Thoracic aorta endothelial cell (primary cell): ENCODE measurements around the gene HYAL1. TPM values are rescaled to one million over a fixed set of nuclear protein-coding genes. Genes with fewer than 3 reads are reported as not detected.

Source experiments
- total RNA-seq: library from RNA; depleted of rRNA; stranded (reverse); fragments of >200 nt; gene quantifications from 2 replicates; pipeline ENCODE4 v1.2.3, GENCODE V29; 2012

The HYAL1 gene, protein sequence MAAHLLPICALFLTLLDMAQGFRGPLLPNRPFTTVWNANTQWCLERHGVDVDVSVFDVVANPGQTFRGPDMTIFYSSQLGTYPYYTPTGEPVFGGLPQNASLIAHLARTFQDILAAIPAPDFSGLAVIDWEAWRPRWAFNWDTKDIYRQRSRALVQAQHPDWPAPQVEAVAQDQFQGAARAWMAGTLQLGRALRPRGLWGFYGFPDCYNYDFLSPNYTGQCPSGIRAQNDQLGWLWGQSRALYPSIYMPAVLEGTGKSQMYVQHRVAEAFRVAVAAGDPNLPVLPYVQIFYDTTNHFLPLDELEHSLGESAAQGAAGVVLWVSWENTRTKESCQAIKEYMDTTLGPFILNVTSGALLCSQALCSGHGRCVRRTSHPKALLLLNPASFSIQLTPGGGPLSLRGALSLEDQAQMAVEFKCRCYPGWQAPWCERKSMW
- 3.7 and 5.0 TPM in 2 replicates for total RNA-seq

DNA sequence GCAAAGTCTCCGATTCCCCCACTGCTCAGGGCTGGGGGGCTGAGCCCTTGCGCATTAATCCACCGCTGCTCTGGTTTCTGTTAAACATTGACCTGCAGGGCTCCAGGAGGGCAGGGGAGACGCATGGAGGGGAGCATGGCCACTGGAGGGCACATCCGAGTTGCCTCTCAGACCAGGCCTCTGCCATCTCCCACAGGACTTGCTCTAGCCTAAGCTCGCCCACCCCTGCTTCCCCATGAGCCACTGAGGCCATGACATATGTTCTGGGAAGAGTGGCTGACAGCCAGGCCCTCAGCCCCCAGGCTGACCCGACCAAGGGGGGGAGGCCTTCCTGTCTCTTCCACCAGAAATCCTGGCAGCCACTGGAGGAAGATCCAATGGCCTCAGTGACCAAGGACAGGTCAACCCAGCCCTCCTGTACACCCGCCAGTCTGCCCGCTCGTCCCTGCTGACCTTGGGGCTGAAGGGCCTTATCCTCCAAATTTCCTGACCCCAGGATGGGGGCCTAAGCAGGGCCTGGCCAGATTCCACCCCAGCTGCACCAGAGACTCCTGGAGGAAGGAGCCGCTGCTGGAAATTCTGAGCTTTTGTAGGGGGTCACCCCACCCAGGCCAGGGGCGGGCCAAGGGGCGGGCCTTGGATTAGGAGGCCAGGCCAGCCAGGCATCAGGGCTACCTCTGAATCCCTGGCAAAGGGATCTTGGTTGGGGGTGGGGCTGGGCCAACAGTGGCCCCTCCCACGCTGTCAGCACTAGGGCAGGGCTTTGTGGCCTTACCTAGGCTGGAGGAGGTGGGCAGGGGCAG is at the start of gene HYAL1:
Gene HYAL1 (minus strand): TSS at position 562 of the 803 bp plus-strand sequence. CDS start 618 bp downstream, outside the sequence.

GRCh38 chr3:50350527-50351322 is 47.4 kb upstream of the HYAL1 start, which contains the start of the genes CYB561D2 and NPRL2:
CYB561D2 (plus strand) TSS chr3:50350862; CDS start chr3:50351434, 572 bp downstream.
NPRL2 (minus strand) TSS chr3:50350775; CDS start chr3:50350652, 123 bp downstream.

DNA sequence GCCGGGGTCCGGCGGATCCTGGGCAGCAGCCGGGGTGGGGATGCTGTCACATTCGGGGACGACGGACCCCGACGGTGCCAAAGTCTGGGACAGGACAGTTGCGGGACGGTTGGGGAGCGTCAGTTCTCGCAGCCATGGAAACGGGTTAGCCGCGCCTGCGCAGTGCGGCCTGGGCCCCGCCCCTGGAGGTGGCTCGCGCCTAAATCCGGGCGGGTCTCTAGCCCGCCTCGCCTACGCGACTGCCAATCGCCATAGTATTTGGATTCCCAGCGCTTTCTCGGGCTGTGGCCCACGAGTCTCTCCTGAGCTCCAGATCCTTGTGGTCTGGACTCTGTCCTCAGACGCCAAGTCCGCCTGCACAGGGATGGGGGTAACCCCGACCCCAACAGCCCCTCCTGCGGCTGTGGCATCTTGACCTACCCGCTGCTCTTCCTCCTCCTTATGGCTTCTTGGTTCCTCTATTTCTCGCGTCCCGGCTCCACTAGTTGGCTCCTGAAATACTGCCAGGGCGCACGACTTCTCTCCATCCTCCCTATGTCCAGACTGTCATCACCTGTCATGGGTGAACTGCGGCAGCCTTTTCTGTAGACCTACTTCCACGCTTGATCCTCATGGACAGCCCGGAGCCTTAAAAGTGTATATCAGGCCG is 42.3 kb upstream of the HYAL1 start, which contains the start of gene ZMYND10:
Gene ZMYND10 (minus strand): TSS at position 147 of the 649 bp plus-strand sequence. CDS start 153 bp downstream, outside the sequence.

DNA sequence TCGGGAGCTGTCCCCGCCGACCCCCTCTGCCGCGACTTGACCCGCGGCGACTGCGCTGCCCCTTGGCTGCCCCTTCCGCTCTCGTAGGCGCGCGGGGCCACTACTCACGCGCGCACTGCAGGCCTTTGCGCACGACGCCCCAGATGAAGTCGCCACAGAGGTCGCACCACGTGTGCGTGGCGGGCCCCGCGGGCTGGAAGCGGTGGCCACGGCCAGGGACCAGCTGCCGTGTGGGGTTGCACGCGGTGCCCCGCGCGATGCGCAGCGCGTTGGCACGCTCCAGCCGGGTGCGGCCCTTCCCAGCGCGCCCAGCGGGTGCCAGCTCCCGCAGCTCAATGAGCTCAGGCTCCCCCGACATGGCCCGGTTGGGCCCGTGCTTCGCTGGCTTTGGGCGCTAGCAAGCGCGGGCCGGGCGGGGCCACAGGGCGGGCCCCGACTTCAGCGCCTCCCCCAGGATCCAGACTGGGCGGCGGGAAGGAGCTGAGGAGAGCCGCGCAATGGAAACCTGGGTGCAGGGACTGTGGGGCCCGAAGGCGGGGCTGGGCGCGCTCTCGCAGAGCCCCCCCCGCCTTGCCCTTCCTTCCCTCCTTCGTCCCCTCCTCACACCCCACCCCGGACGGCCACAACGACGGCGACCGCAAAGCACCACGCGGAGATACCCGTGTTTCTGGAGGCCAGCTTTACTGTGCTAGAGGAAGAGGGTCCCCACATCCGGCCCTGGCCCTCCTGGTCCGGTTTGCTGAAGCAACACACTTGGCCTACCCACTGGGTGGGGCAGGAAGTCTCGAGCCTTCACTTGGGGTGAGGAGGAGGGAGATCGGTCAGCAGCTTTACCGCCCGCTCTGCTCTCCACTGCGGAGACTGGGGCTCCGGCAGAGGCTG is 37.3 kb upstream of the HYAL1 start, which contains the start of gene RASSF1:
Gene RASSF1 (minus strand): TSS at position 389 of the 882 bp plus-strand sequence. CDS start 31 bp downstream, at position 358.

DNA sequence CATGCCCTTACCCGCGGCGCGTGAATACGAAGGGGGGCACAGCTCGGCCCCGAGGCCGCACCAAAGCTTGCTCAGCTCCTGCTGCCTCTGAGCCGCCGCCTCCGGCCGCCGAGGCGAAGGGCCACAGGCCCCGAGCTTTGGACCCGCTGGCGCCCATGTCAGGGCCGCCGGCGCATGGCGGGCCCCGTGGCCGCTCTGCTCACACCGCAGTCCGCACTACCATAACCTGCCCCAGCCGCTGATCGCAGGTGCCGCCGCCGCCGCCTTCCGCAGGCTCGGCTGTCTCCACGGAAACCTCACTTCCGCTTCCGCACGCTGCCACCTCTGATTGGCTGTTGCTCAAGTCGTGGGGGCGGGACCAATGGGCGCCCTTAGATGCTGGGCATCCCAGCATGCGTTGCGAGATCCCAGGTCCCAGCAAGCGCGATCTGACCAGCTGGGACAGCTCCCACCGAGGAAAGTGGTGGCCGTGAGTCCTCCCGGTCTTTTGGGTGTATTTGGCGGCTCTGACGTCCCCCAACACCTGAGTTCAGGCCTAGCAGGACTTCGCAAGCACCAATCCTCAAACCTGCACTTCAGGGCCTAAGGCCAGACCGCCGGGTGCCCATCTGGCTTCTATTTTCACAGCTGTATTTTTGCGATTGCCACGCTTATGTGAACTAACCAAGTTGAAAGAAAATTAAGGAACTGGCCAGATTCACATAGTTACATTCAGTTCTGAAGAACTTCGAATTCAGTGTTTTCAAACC is 24.7 kb upstream of the HYAL1 start, which contains the start of gene TUSC2:
Gene TUSC2 (minus strand): TSS at position 281 of the 749 bp plus-strand sequence. CDS start 124 bp downstream, at position 157.

GRCh38 chr3:50322386-50323091 is 19.2 kb upstream of the HYAL1 start, which contains the start of gene HYAL2:
HYAL2 (minus strand) TSS chr3:50322745; CDS start chr3:50320489, 2,256 bp downstream.

DNA sequence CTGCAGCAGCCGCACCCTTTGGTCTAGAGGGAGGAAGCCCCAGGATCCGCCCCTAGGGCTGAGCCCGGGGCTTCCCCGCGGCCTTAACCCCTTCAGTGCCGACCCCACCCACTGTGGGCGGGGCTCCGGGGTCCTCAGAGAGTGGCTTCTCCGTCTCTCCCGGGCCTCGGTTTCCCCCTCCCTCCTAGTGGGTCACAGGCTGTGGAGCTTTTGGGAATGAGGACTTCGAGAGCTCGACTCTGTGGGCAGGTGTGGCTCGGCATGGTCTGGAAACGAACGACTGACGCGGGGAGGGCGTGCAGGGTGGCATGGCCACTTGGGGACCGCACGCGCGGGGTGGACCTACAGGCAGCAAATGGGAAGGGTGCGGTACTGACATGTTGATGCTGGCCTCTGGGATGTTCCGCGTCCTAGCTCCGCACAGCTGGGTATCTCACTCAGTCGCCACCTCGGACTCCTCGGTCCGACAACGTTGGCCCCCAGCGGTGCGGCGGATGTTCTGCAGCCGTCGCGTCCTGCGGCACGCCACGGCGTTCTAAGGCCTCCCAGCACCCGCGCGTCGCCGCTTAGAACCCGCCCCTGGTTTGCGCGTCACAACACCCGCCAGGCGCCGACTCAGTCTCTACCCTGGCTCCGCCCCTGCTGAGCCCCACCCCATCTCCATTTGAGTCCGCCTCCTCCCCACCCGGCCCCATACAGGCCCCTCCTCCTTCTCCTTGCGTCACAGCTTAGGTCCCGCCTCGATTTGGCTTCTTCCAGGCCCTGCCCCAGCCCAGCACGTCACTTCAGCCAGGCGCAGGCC is 4.3 kb downstream of the HYAL1 start, which contains the start of the genes HYAL3 and NAA80:
Gene HYAL3 (minus strand): TSS at position 570 of the 802 bp plus-strand sequence. CDS start 3,803 bp downstream, outside the sequence.
Gene NAA80 (minus strand): TSS at position 570 of the 802 bp plus-strand sequence. CDS start 1,942 bp downstream, outside the sequence.

GRCh38 chr3:50292159-50293078 is 11.0 kb downstream of the HYAL1 start, which contains the start of gene IFRD2:
IFRD2 (minus strand) TSS chr3:50292429; CDS start chr3:50292274, 155 bp downstream.

GRCh38 chr3:50278880-50279224 is 24.5 kb downstream of the HYAL1 start, which contains the start of gene LSMEM2:
LSMEM2 (plus strand) TSS chr3:50279087; CDS start chr3:50279114, 27 bp downstream.

GRCh38 chr3:50268703-50269451 is 34.5 kb downstream of the HYAL1 start, which contains the start of gene SEMA3B:
SEMA3B (plus strand) TSS chr3:50269147; CDS start chr3:50269241, 94 bp downstream.

Other genes with a start within 250 kb of the HYAL1 start
- 195 and 202 TPM in 2 replicates for gene RBM5, start 214.7 kb downstream of the HYAL1 start, total RNA-seq
- 75.3 and 134 TPM in 2 replicates for gene SEMA3F, start 148.2 kb downstream of the HYAL1 start, total RNA-seq
- gene GNAT1, start 112.0 kb downstream of the HYAL1 start, total RNA-seq: not detected in 2 replicates
- 0.13 and 0.36 TPM in 2 replicates for gene SLC38A3, start 98.3 kb downstream of the HYAL1 start, total RNA-seq
- 492 and 561 TPM in 2 replicates for gene GNAI2, start 67.4 kb downstream of the HYAL1 start, total RNA-seq
- gene SEMA3B, start 34.4 kb downstream of the HYAL1 start, total RNA-seq: 0.40 and 0.79 TPM in 2 replicates
- not detected in 2 replicates for gene LSMEM2, start 24.5 kb downstream of the HYAL1 start, total RNA-seq
- gene IFRD2, start 11.1 kb downstream of the HYAL1 start, total RNA-seq: 114 and 131 TPM in 2 replicates
- 4.9 and 7.0 TPM in 2 replicates for gene HYAL3, start 4.2 kb downstream of the HYAL1 start, total RNA-seq
- 7.0 and 10.0 TPM in 2 replicates for gene NAA80, start 4.2 kb downstream of the HYAL1 start, total RNA-seq
- 271 and 320 TPM in 2 replicates for gene HYAL2, start 19.2 kb upstream of the HYAL1 start, total RNA-seq
- gene TUSC2, start 24.6 kb upstream of the HYAL1 start, total RNA-seq: 29.6 and 31.4 TPM in 2 replicates
- gene RASSF1, start 37.3 kb upstream of the HYAL1 start, total RNA-seq: 14.6 and 17.0 TPM in 2 replicates
- gene ZMYND10, start 42.2 kb upstream of the HYAL1 start, total RNA-seq: 0.07 and 0.13 TPM in 2 replicates
- gene NPRL2, start 47.2 kb upstream of the HYAL1 start, total RNA-seq: 15.8 and 16.1 TPM in 2 replicates
- gene CYB561D2, start 47.3 kb upstream of the HYAL1 start, total RNA-seq: 10.8 and 12.2 TPM in 2 replicates
- gene TMEM115, start 55.9 kb upstream of the HYAL1 start, total RNA-seq: 42.3 and 46.7 TPM in 2 replicates
- under 0.01 TPM in 2 replicates for gene CACNA2D2, start 200.1 kb upstream of the HYAL1 start, total RNA-seq